ENCODE measurements around the gene DTYMK.

DNA sequence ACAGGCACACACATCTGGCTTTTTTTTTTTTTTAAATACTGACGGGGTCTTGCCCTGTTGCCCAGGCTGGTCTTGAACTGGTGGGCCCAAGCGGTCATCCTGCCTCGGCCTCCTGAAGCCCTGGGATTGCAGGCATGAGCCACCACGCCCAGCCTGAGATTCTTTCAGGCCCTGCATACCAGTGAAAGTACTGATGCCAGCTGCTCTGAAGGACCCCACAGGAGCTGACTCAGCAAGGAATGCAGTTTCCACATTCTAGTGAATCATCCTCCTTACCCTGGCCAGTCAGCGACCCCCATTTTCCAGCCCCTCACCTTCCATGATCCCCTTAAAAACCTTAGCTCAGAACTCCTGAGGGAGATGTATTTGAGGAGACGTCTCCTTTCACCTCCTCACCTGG, 5.8 kb upstream of the DTYMK start:
- TF ChIP-seq, protein P1, sequence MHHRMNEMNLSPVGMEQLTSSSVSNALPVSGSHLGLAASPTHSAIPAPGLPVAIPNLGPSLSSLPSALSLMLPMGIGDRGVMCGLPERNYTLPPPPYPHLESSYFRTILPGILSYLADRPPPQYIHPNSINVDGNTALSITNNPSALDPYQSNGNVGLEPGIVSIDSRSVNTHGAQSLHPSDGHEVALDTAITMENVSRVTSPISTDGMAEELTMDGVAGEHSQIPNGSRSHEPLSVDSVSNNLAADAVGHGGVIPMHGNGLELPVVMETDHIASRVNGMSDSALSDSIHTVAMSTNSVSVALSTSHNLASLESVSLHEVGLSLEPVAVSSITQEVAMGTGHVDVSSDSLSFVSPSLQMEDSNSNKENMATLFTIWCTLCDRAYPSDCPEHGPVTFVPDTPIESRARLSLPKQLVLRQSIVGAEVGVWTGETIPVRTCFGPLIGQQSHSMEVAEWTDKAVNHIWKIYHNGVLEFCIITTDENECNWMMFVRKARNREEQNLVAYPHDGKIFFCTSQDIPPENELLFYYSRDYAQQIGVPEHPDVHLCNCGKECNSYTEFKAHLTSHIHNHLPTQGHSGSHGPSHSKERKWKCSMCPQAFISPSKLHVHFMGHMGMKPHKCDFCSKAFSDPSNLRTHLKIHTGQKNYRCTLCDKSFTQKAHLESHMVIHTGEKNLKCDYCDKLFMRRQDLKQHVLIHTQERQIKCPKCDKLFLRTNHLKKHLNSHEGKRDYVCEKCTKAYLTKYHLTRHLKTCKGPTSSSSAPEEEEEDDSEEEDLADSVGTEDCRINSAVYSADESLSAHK (tag by site-specific recombination; IDR thresholded peaks at IDR 0.05): no peak
- TF ChIP-seq ZNF416 (tag by site-specific recombination; IDR thresholded peaks at IDR 0.05) (no peak), KLF1 (tag by site-specific recombination; IDR thresholded peaks at IDR 0.05) (no peak), YY1 (tag by site-specific recombination; IDR thresholded peaks at IDR 0.05) (no peak), ZNF274 (IDR thresholded peaks at IDR 0.05; ENCODE audit: low read length) (no peak), ZNF274 (tag by site-specific recombination; IDR thresholded peaks at IDR 0.05; ENCODE audit: borderline replicate concordance) (no peak)
- TF ChIP-seq, protein P2, sequence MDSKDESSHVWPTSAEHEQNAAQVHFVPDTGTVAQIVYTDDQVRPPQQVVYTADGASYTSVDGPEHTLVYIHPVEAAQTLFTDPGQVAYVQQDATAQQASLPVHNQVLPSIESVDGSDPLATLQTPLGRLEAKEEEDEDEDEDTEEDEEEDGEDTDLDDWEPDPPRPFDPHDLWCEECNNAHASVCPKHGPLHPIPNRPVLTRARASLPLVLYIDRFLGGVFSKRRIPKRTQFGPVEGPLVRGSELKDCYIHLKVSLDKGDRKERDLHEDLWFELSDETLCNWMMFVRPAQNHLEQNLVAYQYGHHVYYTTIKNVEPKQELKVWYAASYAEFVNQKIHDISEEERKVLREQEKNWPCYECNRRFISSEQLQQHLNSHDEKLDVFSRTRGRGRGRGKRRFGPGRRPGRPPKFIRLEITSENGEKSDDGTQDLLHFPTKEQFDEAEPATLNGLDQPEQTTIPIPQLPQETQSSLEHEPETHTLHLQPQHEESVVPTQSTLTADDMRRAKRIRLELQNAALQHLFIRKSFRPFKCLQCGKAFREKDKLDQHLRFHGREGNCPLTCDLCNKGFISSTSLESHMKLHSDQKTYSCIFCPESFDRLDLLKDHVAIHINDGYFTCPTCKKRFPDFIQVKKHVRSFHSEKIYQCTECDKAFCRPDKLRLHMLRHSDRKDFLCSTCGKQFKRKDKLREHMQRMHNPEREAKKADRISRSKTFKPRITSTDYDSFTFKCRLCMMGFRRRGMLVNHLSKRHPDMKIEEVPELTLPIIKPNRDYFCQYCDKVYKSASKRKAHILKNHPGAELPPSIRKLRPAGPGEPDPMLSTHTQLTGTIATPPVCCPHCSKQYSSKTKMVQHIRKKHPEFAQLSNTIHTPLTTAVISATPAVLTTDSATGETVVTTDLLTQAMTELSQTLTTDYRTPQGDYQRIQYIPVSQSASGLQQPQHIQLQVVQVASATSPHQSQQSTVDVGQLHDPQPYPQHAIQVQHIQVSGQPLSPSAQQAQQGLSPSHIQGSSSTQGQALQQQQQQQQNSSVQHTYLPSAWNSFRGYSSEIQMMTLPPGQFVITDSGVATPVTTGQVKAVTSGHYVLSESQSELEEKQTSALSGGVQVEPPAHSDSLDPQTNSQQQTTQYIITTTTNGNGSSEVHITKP (tag by site-specific recombination; IDR thresholded peaks at IDR 0.05): no peak
- TF ChIP-seq, protein P3, sequence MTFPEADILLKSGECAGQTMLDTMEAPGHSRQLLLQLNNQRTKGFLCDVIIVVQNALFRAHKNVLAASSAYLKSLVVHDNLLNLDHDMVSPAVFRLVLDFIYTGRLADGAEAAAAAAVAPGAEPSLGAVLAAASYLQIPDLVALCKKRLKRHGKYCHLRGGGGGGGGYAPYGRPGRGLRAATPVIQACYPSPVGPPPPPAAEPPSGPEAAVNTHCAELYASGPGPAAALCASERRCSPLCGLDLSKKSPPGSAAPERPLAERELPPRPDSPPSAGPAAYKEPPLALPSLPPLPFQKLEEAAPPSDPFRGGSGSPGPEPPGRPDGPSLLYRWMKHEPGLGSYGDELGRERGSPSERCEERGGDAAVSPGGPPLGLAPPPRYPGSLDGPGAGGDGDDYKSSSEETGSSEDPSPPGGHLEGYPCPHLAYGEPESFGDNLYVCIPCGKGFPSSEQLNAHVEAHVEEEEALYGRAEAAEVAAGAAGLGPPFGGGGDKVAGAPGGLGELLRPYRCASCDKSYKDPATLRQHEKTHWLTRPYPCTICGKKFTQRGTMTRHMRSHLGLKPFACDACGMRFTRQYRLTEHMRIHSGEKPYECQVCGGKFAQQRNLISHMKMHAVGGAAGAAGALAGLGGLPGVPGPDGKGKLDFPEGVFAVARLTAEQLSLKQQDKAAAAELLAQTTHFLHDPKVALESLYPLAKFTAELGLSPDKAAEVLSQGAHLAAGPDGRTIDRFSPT (tag by site-specific recombination; IDR thresholded peaks at IDR 0.05): no peak
- TF ChIP-seq, protein P4, sequence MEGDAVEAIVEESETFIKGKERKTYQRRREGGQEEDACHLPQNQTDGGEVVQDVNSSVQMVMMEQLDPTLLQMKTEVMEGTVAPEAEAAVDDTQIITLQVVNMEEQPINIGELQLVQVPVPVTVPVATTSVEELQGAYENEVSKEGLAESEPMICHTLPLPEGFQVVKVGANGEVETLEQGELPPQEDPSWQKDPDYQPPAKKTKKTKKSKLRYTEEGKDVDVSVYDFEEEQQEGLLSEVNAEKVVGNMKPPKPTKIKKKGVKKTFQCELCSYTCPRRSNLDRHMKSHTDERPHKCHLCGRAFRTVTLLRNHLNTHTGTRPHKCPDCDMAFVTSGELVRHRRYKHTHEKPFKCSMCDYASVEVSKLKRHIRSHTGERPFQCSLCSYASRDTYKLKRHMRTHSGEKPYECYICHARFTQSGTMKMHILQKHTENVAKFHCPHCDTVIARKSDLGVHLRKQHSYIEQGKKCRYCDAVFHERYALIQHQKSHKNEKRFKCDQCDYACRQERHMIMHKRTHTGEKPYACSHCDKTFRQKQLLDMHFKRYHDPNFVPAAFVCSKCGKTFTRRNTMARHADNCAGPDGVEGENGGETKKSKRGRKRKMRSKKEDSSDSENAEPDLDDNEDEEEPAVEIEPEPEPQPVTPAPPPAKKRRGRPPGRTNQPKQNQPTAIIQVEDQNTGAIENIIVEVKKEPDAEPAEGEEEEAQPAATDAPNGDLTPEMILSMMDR (tag by site-specific recombination; IDR thresholded peaks at IDR 0.05): no peak
- TF ChIP-seq, protein P5, sequence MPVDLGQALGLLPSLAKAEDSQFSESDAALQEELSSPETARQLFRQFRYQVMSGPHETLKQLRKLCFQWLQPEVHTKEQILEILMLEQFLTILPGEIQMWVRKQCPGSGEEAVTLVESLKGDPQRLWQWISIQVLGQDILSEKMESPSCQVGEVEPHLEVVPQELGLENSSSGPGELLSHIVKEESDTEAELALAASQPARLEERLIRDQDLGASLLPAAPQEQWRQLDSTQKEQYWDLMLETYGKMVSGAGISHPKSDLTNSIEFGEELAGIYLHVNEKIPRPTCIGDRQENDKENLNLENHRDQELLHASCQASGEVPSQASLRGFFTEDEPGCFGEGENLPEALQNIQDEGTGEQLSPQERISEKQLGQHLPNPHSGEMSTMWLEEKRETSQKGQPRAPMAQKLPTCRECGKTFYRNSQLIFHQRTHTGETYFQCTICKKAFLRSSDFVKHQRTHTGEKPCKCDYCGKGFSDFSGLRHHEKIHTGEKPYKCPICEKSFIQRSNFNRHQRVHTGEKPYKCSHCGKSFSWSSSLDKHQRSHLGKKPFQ (tag by site-specific recombination; IDR thresholded peaks at IDR 0.05): no peak
- TF ChIP-seq, protein P6, sequence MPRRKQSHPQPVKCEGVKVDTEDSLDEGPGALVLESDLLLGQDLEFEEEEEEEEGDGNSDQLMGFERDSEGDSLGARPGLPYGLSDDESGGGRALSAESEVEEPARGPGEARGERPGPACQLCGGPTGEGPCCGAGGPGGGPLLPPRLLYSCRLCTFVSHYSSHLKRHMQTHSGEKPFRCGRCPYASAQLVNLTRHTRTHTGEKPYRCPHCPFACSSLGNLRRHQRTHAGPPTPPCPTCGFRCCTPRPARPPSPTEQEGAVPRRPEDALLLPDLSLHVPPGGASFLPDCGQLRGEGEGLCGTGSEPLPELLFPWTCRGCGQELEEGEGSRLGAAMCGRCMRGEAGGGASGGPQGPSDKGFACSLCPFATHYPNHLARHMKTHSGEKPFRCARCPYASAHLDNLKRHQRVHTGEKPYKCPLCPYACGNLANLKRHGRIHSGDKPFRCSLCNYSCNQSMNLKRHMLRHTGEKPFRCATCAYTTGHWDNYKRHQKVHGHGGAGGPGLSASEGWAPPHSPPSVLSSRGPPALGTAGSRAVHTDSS (tag by site-specific recombination; IDR thresholded peaks at IDR 0.05): no peak
